Adipocyte (in vitro differentiated cells): ENCODE data around the gene SPDYE1.

Source experiments
- DNase-seq: peaks from one replicate; pipeline ENCODE4 v3.0.0-alpha.2; 2015; ENCODE audit warnings: low read depth
- H3K27me3 ChIP-seq: replicated peaks from 2 replicates; pipeline ENCODE4 v1.7.0; 2013; ENCODE audit warnings: mild to moderate bottlenecking, low read length, moderate library complexity; ENCODE audit not compliant: control insufficient read depth, insufficient read depth
- H3K36me3 ChIP-seq: 2 replicates; pipeline ENCODE4 v1.7.0; 2013; ENCODE audit warnings: low read length, mild to moderate bottlenecking, moderate library complexity; ENCODE audit not compliant: control insufficient read depth, insufficient read depth, severe bottlenecking
- H3K4me1 ChIP-seq: 2 replicates; pipeline ENCODE4 v1.7.0; 2013; ENCODE audit warnings: mild to moderate bottlenecking, low read length, moderate library complexity; ENCODE audit not compliant: control insufficient read depth, insufficient read depth
- H3K4me3 ChIP-seq: 2 replicates; pipeline ENCODE4 v1.7.0; 2013; ENCODE audit warnings: mild to moderate bottlenecking, low read length, moderate library complexity
- H3K9ac ChIP-seq: 2 replicates; pipeline ENCODE4 v1.7.0; 2013; ENCODE audit warnings: mild to moderate bottlenecking, low read length, moderate library complexity
- H3K9me3 ChIP-seq: 2 replicates; pipeline ENCODE4 v1.7.0; 2013; ENCODE audit warnings: mild to moderate bottlenecking, low read length, moderate library complexity; ENCODE audit not compliant: control insufficient read depth

SPDYE1 gene

GRCh38 chr7:44046321-44047061 is 48.8 kb downstream of the SPDYE1 start:
- Histone ChIP-seq H3K9me3 (no peaks in the 10 kb centered on the region), H3K4me3 (peak overlapping the region; percentile 90), H3K27me3 (no peaks in the 10 kb centered on the region), H3K9ac (no peak overlapping the region), H3K4me1 (peaks cover 22% of the 10 kb centered on the region), H3K36me3 (peaks cover 28% of the 10 kb centered on the region)
- no peak for DNase-seq

- DNase-seq: no peak
- peak overlapping the region; percentile 21 for H3K9ac ChIP-seq
- H3K4me3 ChIP-seq: no peak overlapping the region
- no peaks in the 10 kb centered on the region for H3K9me3 ChIP-seq
- H3K27me3 ChIP-seq: no peaks in the 10 kb centered on the region
- H3K36me3 ChIP-seq: peaks cover 42% of the 10 kb centered on the region
- peaks cover 22% of the 10 kb centered on the region for H3K4me1 ChIP-seq
These were observed 50.5 kb downstream of the SPDYE1 start for GRCh38 chr7:44048031-44048795.

- H3K27me3 ChIP-seq: no peaks in the 10 kb centered on the region
- no peak overlapping the region for H3K4me3 ChIP-seq
- H3K36me3 ChIP-seq: peaks cover 60% of the 10 kb centered on the region
- H3K4me1 ChIP-seq: peaks cover 14% of the 10 kb centered on the region
- no peak overlapping the region for H3K9ac ChIP-seq
- H3K9me3 ChIP-seq: no peaks in the 10 kb centered on the region
- no peak for DNase-seq
These were observed 52.6 kb downstream of the SPDYE1 start for GRCh38 chr7:44050121-44050914.

GRCh38 chr7:44050915-44051560 is 53.3 kb downstream of the SPDYE1 start:
- Histone ChIP-seq H3K27me3 (no peaks in the 10 kb centered on the region), H3K4me3 (no peak overlapping the region), H3K4me1 (peaks cover 7% of the 10 kb centered on the region), H3K36me3 (peaks cover 66% of the 10 kb centered on the region), H3K9me3 (no peaks in the 10 kb centered on the region), H3K9ac (no peak overlapping the region)
- no peak for DNase-seq

- DNase-seq: no peak
- Histone ChIP-seq H3K4me3 (no peak overlapping the region), H3K9me3 (no peaks in the 10 kb centered on the region), H3K27me3 (no peaks in the 10 kb centered on the region), H3K36me3 (peaks cover 69% of the 10 kb centered on the region), H3K4me1 (peaks cover 7% of the 10 kb centered on the region), H3K9ac (no peak overlapping the region)
These were observed 54.0 kb downstream of the SPDYE1 start for GRCh38 chr7:44051611-44052220.

- H3K4me3 ChIP-seq: no peak overlapping the region
- H3K27me3 ChIP-seq: no peaks in the 10 kb centered on the region
- H3K9ac ChIP-seq: no peak overlapping the region
- H3K9me3 ChIP-seq: no peaks in the 10 kb centered on the region
- peaks cover 7% of the 10 kb centered on the region for H3K4me1 ChIP-seq
- peaks cover 77% of the 10 kb centered on the region for H3K36me3 ChIP-seq
- DNase-seq: no peak
These were observed 55.2 kb downstream of the SPDYE1 start for GRCh38 chr7:44052771-44053365.

GRCh38 chr7:44056681-44057080 is 59.0 kb downstream of the SPDYE1 start:
- Histone ChIP-seq H3K4me3 (no peak overlapping the region), H3K9ac (no peak overlapping the region), H3K36me3 (peaks cover 92% of the 10 kb centered on the region), H3K9me3 (no peaks in the 10 kb centered on the region), H3K4me1 (no peaks in the 10 kb centered on the region), H3K27me3 (no peaks in the 10 kb centered on the region)
- no peak for DNase-seq

- Histone ChIP-seq H3K9ac (no peak overlapping the region), H3K36me3 (peaks cover 93% of the 10 kb centered on the region), H3K27me3 (no peaks in the 10 kb centered on the region), H3K4me3 (no peak overlapping the region), H3K4me1 (peaks cover 5% of the 10 kb centered on the region), H3K9me3 (no peaks in the 10 kb centered on the region)
- DNase-seq: no peak
These were observed 59.6 kb downstream of the SPDYE1 start for GRCh38 chr7:44057181-44057848.

GRCh38 chr7:44057849-44058758 is 60.4 kb downstream of the SPDYE1 start:
- peaks cover 13% of the 10 kb centered on the region for H3K4me1 ChIP-seq
- H3K36me3 ChIP-seq: peaks cover 87% of the 10 kb centered on the region
- no peak overlapping the region for H3K9ac ChIP-seq
- no peak for DNase-seq
- H3K27me3 ChIP-seq: no peaks in the 10 kb centered on the region
- H3K9me3 ChIP-seq: no peaks in the 10 kb centered on the region
- no peak overlapping the region for H3K4me3 ChIP-seq
